ENCODE results near the gene LRRC51. TPM values are rescaled to one million over a fixed set of nuclear protein-coding genes. Genes with fewer than 3 reads are reported as not detected.

LRRC51 gene
- total RNA-seq, 4 donors from 2014 or later = 3.2 to 7.0 (median 4.5) TPM

GRCh38 chr11:72040491-72041363, 39.9 kb upstream of the LRRC51 start:
- no peak for TF ChIP-seq CTCF (IDR thresholded peaks at IDR 0.05; ENCODE audit: low read depth)

GRCh38 chr11:72041364-72042063, 39.1 kb upstream of the LRRC51 start:
- no peak for TF ChIP-seq CTCF (IDR thresholded peaks at IDR 0.05; ENCODE audit: low read depth)

GRCh38 chr11:72042064-72042745, 38.4 kb upstream of the LRRC51 start:
- TF ChIP-seq CTCF (IDR thresholded peaks at IDR 0.05; ENCODE audit: low read depth) = no peak

GRCh38 chr11:72045849-72046248, 34.8 kb upstream of the LRRC51 start:
- no peak for TF ChIP-seq CTCF (IDR thresholded peaks at IDR 0.05; ENCODE audit: low read depth)

GRCh38 chr11:72048766-72049460, 31.7 kb upstream of the LRRC51 start:
- no peak for TF ChIP-seq CTCF (IDR thresholded peaks at IDR 0.05; ENCODE audit: low read depth)

- no peak for TF ChIP-seq CTCF (IDR thresholded peaks at IDR 0.05; ENCODE audit: low read depth)
Observed at GRCh38 chr11:72058416-72059034, 22.1 kb upstream of the LRRC51 start.

All from subcutaneous adipose tissue (tissue), 4 donors.